ENCODE results near the gene SLC25A22.

The SLC25A22 gene

GRCh38 chr11:746289-747157 is 51.6 kb downstream of the SLC25A22 start:
- TF ChIP-seq CTCF (IDR thresholded peaks at IDR 0.05) = no peak

- no peak for TF ChIP-seq CTCF (IDR thresholded peaks at IDR 0.05)
Observed at GRCh38 chr11:745428-745827, 52.7 kb downstream of the SLC25A22 start.

- no peak for TF ChIP-seq CTCF (IDR thresholded peaks at IDR 0.05)
Observed at GRCh38 chr11:742571-743201, 55.4 kb downstream of the SLC25A22 start.

- no peak for TF ChIP-seq CTCF (IDR thresholded peaks at IDR 0.05)
Observed at GRCh38 chr11:742156-742546, 55.9 kb downstream of the SLC25A22 start.
